ENCODE data around the gene APOB.

Gene APOB

GRCh38 chr2:20999906-21000645 lies 43.8 kb downstream of the APOB start:
- Histone ChIP-seq H3K4me2 (ENCODE audit: low read length) (no peak overlapping the region), H3K9ac (ENCODE audit: low read length) (no peak overlapping the region), H3K4me3 (ENCODE audit: low read depth, low read length, poor library complexity, severe bottlenecking) (no peak overlapping the region), H3K27ac (ENCODE audit: low read depth, low read length, poor library complexity, severe bottlenecking) (no peak overlapping the region), H3K79me2 (ENCODE audit: insufficient read depth, low read length) (no peaks in the 10 kb centered on the region), H3K36me3 (ENCODE audit: insufficient read depth, low read length) (no peaks in the 10 kb centered on the region), H3K9me2 (ENCODE audit: low read depth, low read length) (no peaks in the 10 kb centered on the region), H2AFZ (ENCODE audit: low read length) (no peak overlapping the region), H3K27me3 (ENCODE audit: insufficient read depth, low read length) (no peaks in the 10 kb centered on the region), H3F3A (ENCODE audit: insufficient read depth, low read length) (no peaks in the 10 kb centered on the region), H3K9me3 (ENCODE audit: low read length) (no peaks in the 10 kb centered on the region), H4K20me1 (ENCODE audit: insufficient read depth, low read length) (no peaks in the 10 kb centered on the region), H3K4me1 (ENCODE audit: insufficient read depth, low read length, severe bottlenecking) (no peaks in the 10 kb centered on the region)
- TF ChIP-seq EZH2 (IDR thresholded peaks at IDR 0.05; ENCODE audit: borderline replicate concordance, low read length) (no peak), CTCF (IDR thresholded peaks at IDR 0.05; ENCODE audit: low read length) (no peak)

GRCh38 chr2:20998972-20999905 lies 44.6 kb downstream of the APOB start:
- no peaks in the 10 kb centered on the region for H3K9me2 ChIP-seq (ENCODE audit: low read depth, low read length)

More at GRCh38 chr2:20998972-20999905, 44.6 kb downstream of the APOB start:
- H4K20me1 ChIP-seq (ENCODE audit: insufficient read depth, low read length) = no peaks in the 10 kb centered on the region
- H3K27ac ChIP-seq (ENCODE audit: low read depth, low read length, poor library complexity, severe bottlenecking) = no peak overlapping the region
- no peaks in the 10 kb centered on the region for H3K27me3 ChIP-seq (ENCODE audit: insufficient read depth, low read length)
- H3K9ac ChIP-seq (ENCODE audit: low read length) = no peak overlapping the region
- H3K4me3 ChIP-seq (ENCODE audit: low read depth, low read length, poor library complexity, severe bottlenecking) = no peak overlapping the region
- TF ChIP-seq CTCF (IDR thresholded peaks at IDR 0.05; ENCODE audit: low read length) (no peak), EZH2 (IDR thresholded peaks at IDR 0.05; ENCODE audit: borderline replicate concordance, low read length) (no peak)
- H2AFZ ChIP-seq (ENCODE audit: low read length) = no peak overlapping the region
- H3K4me1 ChIP-seq (ENCODE audit: insufficient read depth, low read length, severe bottlenecking) = no peaks in the 10 kb centered on the region
- no peak overlapping the region for H3K4me2 ChIP-seq (ENCODE audit: low read length)
- no peaks in the 10 kb centered on the region for H3F3A ChIP-seq (ENCODE audit: insufficient read depth, low read length)
- H3K9me3 ChIP-seq (ENCODE audit: low read length) = no peaks in the 10 kb centered on the region
- no peaks in the 10 kb centered on the region for H3K79me2 ChIP-seq (ENCODE audit: insufficient read depth, low read length)
- no peaks in the 10 kb centered on the region for H3K36me3 ChIP-seq (ENCODE audit: insufficient read depth, low read length)

Data from OCI-LY1 (cell line).